SHP77 (cell line): ENCODE measurements around the gene FBN1.

Experiments used
- DNase-seq, 2 experiments: peaks; one replicate each; lab custom pipeline; 2025; lab: John Stamatoyannopoulos, UW

The FBN1 gene

DNA sequence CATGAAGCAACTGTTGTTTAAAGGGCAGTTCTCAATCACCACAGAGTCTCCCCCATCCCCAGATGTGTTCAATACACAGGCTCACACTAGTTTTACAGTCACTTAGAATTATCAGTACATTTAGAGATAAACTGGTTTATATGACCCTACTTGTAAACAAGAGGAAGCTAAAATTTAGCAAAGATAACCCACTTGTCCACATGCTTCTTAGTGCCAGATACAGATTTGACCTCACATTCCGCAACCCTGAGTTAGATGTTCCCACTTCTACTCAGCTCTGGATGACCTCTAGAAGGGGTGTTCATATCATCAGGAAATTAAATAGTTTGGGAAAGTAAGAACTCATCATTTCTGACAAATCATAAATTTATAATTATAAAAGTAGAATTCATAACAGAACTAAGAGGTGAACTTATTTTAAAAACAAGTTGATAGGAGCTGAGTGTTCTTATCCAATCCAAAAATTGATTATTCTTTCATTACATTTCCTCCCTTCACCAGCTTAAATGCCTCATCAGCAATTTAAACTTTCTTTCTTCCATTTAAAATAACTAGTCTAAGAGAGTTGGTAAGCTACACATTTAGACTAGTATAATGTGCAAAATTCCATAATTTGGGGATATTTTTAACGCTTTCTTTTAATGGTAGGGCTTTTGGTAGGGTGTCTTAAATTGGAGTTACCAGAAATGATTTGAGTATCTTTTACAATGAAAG lies 131.2 kb downstream of the FBN1 start:
- DNase-seq, result no peak

DNA sequence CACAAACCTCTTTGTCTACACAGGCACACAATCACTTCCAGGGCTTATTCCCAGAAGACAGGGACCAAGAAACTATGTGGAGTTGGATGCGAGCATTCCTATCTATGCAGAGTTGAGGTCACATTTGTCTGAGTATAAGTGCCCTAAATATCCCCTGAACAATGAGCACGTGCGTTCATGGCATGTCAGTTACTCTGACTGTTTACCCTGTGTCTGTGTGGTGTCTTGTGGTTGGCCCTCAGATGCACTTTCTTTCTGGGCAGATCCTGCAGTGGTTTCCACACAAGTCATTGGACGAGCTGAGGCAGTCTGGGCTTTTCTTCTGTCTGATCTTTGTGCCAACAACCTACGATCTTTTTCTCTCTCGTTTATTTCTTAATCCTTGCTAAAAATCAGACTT lies 134.5 kb downstream of the FBN1 start:
- DNase-seq, result no peak

DNA sequence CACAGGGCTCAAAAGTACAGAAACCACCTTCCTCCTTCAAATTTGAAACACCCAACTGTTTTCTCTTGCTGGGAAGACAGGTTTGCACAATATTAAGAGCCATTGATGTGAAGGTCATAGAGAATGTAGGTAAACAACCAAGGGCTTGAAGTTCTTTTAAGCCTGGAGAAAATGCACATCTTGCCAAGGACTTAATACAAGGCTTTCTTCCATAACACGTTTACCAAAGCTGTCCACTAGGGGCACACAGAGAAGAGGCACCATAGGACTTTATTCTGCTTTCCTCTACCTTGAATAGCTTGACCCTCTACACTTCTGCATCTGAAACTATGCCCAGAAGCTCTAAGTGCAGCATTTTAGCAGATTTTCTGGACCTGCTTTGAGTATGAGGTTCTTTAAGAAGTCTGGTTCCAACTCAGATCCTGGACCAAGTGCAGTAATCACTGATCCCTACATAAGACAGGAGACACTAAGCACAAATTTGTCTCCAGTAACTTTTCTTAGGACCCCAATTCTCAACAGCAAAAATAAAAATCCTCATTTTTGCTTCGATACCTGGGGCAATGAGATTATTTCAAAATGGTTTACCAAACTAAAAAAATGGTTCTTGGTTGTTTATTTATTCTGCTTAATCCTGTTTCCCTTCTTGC lies 138.0 kb downstream of the FBN1 start:
- peak; percentile 23 to 29 for DNase-seq

DNA sequence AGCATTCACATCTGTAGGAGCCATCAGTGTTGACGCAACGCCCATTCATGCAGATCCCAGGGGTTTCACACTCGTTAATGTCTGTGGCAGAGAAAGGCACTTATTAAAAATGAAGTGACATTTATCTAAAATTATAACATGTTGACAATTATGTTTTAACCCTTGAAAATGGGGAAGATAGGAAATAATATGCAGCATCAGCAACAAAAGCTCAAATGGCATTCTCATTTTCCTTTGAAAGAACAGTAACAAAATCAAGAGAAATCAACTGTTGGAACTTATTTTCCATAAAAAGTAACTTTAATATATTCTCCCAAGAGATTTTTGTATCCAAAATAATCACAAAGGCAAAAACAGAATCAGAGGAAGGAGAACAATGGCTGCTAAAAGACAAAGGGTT lies 140.4 kb downstream of the FBN1 start:
- no peak for DNase-seq

DNA sequence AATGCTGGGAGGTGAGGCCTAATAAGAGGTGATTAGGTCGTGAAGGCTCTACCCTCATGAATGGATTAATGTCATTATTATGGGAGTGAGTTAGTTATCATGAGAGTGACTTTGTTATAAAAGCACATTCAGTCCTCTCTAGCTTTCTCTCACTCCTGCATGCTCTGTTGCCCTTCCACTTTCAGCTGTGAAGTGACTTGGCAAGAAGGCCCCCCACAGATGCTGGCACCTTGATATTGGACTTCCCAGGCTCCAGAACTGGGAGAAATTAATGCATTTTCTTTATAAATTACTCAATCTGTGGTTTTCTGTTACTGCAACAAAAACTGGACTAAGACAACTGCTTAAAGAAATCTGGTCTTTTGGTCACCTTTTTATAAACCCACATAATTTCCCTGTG lies 144.3 kb downstream of the FBN1 start:
- DNase-seq, result no peak

DNA sequence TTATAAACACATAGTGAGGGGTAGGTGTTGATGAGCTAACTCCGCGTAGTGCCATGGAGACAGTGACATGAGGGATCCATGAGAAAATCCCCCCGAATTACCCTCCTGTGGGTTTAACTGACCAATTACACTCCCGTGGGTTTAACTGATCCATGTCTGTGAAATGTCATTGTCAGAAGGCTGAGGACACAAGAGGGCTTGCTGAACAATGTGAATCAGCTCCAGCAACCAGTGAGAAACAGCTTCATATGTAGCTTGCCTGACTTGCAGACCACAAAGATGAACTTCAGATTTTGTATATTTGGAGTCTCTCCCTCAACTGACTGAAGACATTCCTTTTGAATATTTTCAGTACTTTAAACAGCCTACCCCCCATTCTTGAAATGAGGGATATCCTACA lies 144.9 kb downstream of the FBN1 start:
- no peak for DNase-seq

DNA sequence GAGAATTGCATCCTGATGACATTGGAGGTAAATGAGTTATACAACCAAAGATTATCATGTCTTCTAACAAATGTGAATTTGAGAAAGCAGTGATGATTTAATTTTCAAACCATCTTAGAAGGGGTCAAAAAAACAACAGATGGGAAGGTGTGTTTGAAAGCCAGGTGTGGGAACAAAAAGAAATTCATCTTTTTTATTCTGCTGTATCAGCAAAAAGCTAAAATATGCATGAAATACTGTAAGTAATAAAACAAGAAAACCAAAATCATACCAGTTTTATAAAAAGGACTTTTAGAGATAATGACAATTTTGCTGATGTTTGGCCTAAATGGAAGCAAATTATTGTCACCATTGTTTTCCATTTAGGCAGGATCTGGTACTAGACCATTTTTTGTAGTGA lies 145.5 kb downstream of the FBN1 start:
- DNase-seq, result no peak

DNA sequence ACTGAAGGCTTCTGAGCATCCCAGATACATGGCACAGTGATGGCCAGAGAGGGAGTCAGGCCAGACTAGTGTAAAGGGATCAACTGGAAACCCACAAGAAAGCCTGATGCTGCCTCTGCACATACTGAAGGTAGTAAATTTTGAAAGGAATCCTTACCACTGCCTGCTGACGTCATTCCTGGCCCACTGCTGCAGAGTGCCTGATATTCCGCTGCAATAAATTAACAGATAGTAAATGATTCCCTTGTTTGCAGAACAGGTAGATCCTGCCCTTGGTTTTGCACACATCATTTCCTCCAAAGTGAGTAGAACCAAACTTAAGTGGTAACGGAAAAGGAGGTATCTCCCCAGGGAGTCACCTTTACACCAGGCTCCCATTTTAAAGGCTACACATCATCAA lies 146.7 kb downstream of the FBN1 start:
- DNase-seq, result no peak

DNA sequence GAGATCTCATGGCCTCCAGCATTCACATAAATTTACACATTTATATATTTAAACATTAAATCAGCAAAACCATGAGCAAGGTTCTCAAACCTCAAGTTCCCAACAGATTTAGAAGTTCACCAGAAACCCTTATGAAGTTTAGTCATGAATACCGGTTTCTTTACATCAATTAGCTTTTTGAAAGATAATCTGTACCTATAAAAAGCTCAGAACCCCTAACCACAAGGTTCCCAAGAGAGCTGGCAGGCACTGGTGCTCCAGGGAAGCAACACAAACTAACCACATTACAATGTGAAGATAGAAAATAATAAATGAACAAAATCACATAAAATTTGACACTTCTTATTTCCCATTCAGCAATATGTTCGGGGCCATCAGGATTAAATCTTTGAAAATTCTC lies 150.9 kb downstream of the FBN1 start:
- no peak for DNase-seq

DNA sequence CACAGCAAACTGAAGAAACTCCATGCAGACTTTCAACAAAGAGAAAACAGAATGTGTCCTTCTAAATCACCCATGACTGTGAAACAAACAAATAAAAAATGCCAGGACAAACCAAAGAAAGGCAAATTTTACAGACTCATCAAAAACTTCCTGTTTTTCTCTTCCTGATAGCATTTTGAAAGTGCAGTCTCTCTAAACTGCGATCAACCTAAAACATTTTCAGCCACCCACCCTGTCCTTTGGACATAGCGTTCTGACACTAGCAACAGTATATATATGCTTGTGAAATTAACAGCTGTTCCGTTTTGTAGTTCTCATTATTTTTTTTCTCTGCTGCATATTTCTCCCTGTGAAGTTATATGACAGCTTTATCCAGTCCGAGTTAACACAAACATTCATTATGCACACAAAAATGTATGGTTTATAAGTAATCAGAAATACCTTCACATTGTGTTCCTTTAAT lies 151.7 kb downstream of the FBN1 start:
- no peak for DNase-seq

DNA sequence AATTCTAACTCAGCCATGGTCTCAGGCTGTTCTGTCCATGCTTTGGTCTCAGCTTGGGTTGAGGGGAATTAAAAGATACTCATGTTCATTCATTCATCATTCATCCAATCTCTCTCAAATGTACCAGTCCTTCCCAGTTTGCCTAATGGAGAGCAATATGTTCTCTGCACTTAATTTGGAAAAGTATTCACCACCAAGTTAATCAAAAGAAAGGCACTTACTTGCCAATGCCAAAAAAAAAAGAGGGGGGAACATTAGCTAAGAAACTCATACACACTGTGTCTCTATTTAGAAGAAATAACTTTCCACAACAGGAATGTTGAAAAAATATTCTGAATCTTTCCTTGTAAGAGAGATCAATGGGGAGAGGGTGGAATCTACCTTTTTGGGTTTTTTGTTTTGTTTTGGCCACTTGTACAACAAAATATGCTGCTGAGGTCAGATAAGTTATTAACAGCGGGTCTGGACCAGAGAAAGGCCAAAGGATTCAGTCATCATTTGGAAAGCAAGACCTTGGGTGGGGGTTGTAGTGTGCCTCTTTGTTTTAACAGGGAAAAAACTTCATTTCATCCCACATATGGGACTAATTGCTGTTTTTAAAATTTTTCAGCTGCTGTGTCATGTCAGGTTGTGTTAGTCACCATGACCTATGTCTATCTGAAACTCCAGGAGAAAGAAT lies 152.3 kb downstream of the FBN1 start:
- no peak for DNase-seq

DNA sequence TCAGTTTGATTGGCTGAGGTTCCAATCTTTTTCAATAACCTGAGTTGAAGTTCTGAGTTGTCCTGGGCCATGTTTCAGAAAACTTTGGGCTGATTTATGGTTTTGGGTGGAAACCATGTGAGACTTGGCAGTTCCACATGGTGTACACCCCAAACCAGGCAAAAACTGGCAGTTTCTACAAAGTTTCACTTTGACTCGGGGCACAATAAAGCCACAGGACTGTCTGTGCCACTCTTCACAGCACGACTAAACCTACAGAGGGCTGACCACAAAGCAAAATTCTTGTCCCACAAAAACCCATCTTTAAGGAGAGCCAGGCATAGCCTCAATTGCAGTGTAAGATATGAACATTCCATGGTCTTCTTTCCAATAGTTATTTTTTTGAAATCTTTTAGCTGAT lies 159.3 kb downstream of the FBN1 start:
- no peak for DNase-seq

DNA sequence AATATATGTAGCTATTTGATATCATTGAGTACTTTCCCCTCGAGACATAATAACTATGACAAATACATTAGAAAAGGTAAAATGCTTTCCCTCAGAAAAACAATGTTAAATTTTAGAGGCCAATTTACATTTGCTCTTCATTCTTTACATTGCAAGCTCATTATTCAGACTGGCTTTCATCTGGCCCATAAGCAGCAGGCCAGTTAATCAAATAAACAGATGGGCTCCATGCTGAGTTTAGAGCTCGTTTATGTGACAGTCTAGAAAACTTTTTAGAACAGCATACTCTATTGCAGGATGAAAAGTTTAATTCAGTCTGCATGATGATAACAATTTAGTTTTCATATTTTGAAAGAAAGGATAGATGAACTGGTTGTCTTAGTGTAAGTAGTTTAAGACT lies 163.7 kb downstream of the FBN1 start:
- DNase-seq, result no peak

DNA sequence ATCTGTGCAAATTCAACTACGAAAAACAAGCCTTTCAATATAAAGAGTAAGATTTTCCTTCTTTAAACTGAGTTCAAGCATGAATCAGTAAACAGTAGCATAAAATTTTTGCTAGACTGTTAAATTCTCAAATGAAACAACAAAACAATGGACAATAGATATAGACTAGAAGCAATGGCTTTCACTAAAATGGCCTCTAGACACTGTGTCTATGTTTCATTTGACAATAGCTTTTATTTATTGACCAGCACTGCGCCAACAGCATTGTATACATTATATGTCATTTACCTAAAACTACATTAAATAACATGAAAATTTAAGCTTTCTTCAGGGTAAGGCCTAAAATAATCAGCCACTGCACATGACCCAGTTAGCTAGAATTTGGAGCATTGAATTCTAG lies 165.8 kb downstream of the FBN1 start:
- no peak for DNase-seq

DNA sequence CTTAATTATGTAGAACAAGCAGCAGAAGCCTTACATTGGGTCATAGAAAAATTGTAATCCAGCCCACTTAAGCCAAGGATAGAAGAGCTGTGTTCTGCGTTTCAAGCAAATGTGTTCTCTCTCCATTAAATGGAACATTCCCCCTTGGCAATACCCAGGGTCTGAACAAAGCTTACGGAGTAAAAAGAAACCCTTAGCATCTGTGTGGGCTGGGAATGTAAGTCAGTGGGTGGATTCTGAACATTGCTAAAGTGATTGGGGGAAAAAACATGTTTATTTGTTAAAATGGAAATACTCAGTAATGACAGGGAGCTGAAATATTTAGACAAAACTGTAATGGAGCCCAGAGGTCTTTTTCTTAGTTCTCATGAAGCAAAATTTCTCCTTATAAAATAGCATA lies 166.9 kb downstream of the FBN1 start:
- DNase-seq, result no peak

DNA sequence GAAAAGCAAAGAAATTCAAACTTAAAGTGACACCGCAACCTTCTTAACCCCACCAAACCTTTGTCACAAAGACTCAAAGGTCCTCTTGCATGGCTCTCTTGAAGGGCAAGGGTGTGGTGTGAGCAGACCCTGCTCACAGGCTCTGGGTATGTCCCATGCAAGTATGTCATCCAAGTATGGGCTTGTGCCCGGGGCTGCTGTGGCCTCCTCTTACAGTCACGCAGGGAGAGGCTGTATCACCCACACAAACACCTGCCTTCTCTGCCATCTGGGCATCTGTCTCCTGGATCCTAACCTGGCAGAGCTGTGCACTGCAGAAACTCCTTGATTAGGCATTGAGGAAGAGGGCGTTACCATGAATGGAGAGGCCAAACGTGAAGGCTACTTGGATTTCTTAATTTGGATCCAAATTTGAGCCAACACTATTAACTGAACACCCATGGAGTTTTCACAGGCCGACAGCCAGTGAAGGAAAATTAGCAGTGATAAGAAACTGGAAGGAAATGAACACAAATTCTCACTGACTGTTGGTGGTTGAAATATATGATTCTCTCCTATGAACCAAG lies 167.6 kb downstream of the FBN1 start:
- DNase-seq, result no peak

DNA sequence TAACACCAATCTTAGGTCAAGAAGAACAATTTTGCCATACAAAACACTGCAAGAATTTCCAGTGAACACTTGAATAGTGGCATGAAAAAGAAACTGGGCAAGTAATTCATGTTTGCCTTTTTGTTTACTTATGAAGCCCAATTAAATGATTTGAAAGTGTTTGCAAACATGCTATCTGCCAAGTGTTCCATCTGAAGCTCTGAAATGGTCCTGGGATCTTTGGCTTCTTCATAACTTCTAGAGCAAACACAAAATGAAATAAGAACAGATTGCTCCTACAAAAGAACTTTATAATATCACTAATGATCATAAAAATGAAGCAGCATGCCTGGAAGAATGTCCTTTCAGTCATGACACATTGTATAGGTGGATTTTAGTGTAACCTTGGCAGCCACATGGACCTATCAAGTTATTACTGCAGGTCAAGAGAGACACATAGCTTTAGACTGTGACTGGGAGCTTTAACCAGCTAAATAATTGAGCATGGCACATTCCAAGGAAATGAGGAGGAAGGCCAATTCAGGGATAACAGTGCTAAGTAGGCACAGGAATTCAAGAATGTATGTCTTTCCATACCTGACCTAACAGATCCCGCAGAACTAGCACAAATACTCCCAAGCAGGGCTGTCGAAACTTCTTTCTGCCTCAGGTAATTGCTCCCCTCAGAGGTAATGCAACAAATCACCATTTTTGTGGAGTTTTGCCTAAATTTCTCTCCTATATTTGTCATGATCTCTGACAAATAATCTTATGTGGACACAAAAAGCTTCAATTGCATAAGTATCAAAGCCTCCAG lies 169.7 kb downstream of the FBN1 start:
- no peak for DNase-seq

DNA sequence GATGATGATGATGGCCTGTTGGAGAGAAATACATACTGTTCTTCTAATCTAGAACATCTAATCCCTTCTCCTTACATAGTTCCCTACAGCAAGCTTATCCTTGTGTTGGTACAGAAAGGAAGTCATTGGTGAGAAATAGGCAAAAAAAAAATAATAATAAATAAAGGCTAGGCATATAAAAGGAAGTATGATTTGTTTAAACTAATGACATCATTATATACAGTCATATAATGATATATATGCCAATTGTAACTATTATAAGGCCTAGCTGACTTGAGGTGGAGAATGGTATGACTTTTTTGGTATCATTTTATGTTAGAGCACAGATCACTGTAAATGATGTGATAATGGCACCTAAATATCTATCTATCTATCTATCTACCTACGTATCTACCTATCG lies 171.8 kb downstream of the FBN1 start:
- no peak for DNase-seq

DNA sequence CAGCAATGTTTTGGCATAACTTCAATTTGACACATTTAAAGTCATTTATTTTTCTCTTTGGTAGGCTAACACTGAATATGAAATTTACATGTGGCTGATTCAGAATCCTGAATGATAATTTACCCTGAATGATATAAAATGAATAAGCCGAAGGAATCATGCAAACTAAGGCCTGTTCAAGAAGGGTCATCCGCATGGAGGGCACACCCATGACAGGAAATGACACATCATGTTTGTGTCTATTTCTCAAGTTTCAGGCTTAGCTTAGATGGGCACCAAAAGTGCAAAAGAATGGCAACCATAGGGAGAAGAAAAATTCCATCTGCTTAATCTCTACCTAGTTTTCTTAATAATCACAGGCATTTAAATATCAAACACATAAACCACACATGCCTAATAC lies 172.8 kb downstream of the FBN1 start:
- DNase-seq, result no peak

DNA sequence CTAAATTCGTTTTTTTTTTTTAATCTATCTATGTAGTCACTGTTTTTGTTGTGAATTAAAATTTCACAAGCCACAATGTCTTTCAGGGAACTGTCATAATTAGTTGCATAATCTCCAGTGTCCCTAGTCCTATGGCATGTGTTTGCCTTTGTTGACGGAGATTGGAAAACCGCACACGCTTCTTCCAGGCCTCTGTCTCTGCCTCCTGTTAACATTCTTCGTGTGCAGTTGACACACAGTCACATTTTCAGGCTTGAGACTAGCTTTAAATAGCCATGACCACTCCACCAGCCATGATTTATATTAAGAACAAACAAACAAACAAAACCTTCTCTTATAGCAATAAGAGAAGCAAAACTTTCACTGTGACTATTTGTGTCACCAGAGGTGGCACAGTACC lies 174.4 kb downstream of the FBN1 start:
- DNase-seq, result no peak

DNA sequence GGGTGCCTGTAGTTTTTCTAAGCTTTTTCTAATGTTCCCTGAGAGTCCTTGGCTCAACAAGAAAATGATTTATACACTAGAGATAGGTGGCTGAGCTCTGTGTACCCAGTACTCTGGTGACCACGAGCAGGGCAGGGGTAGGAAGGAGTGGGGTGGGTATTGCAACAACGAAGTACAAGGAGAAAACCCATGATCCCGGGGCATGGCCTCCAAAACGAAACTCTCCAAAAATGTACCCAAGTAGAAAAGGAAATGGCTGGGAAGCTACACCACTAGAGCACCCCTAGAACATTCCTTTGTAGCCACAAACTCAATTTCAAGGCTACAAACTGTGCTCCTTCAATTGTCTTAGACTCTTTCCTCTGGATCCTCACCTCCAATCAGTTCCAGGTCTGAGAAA lies 175.4 kb downstream of the FBN1 start:
- no peak for DNase-seq

DNA sequence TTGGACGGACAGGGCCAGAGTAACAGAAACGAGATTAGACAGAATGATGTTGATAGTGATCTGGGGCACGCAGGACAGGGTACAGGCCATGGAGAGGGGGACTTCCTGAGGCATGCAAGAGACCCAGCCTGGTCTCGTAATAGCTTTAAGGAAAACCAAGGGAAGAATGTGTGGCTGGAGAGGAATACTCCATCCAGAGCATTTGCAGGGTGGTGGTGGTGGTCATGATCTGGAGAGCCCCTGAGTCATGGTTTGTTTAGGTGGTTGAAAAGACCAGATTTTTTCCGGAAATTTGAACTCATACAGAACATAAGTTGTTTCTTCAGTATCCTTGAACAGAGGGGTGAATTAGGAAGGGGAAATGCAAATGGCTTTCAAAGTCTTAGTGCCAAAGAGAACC lies 175.8 kb downstream of the FBN1 start:
- DNase-seq, result no peak
